H9 (cell line): ENCODE measurements around the gene RASGEF1C. TPM values are rescaled to one million over a fixed set of nuclear protein-coding genes. Genes with fewer than 3 reads are reported as not detected.

Experiments used
- DNase-seq: peaks from one replicate; pipeline ENCODE4 v3.0.0-alpha.2; 2017
- H2AFZ ChIP-seq: one replicate; pipeline ENCODE4 v1.6.1; 2013; ENCODE audit warnings: mild to moderate bottlenecking, low read length, control low read depth, moderate library complexity
- H2AK5ac ChIP-seq: 2 replicates; pipeline ENCODE4 v1.6.1; 2013; ENCODE audit warnings: low read length, control low read depth, mixed read lengths; ENCODE audit not compliant: insufficient read length
- H2BK120ac ChIP-seq: one replicate; pipeline ENCODE4 v1.6.1; 2013; ENCODE audit warnings: low read depth, mild to moderate bottlenecking, low read length, control low read depth, inconsistent platforms; ENCODE audit not compliant: poor library complexity, severe bottlenecking
- H2BK12ac ChIP-seq: 2 replicates; pipeline ENCODE4 v1.6.1; 2013; ENCODE audit warnings: low read length, control low read depth, mixed read lengths, low read depth; ENCODE audit not compliant: insufficient read length
- H2BK15ac ChIP-seq: 2 replicates; pipeline ENCODE4 v1.6.1; 2013; ENCODE audit warnings: low read depth, low read length, control low read depth
- H2BK20ac ChIP-seq: one replicate; pipeline ENCODE4 v1.6.1; 2013; ENCODE audit warnings: low read depth, mild to moderate bottlenecking, low read length, control low read depth, inconsistent platforms; ENCODE audit not compliant: poor library complexity, severe bottlenecking
- H2BK5ac ChIP-seq: 2 replicates; pipeline ENCODE4 v1.6.1; 2013; ENCODE audit warnings: low read length, control low read depth, mixed read lengths; ENCODE audit not compliant: insufficient read length
- H3K14ac ChIP-seq: 2 replicates; pipeline ENCODE4 v1.6.1; 2013; ENCODE audit warnings: low read length, control low read depth; ENCODE audit not compliant: insufficient read depth
- H3K18ac ChIP-seq: 2 replicates; pipeline ENCODE4 v1.6.1; 2013; ENCODE audit warnings: low read depth, mild to moderate bottlenecking, mixed read lengths, low read length, control low read depth; ENCODE audit not compliant: insufficient read length
- H3K23ac ChIP-seq: 2 replicates; pipeline ENCODE4 v1.6.1; 2013; ENCODE audit warnings: low read length, control low read depth, mixed read lengths, low read depth; ENCODE audit not compliant: insufficient read length
- H3K23me2 ChIP-seq: 2 replicates; pipeline ENCODE4 v1.6.1; 2013; ENCODE audit warnings: low read depth, mild to moderate bottlenecking, mixed read lengths, low read length, control low read depth; ENCODE audit not compliant: insufficient read length, poor library complexity, severe bottlenecking
- H3K27ac ChIP-seq: 2 replicates; pipeline ENCODE4 v1.5.1; 2013; ENCODE audit warnings: low read length, control low read depth, mixed read lengths, low read depth; ENCODE audit not compliant: insufficient read length
- H3K27me3 ChIP-seq: 2 replicates; pipeline ENCODE4 v1.6.1; 2013; ENCODE audit warnings: low read length, control low read depth, inconsistent platforms; ENCODE audit not compliant: insufficient read depth
- H3K4ac ChIP-seq: 2 replicates; pipeline ENCODE4 v1.6.1; 2013; ENCODE audit warnings: low read depth, mild to moderate bottlenecking, control low read depth, inconsistent platforms, low read length, moderate library complexity
- H3K4me1 ChIP-seq: 2 replicates; pipeline ENCODE4 v1.6.1; 2013; ENCODE audit warnings: low read length, control low read depth, inconsistent platforms; ENCODE audit not compliant: insufficient read depth
- H3K4me2 ChIP-seq: 2 replicates; pipeline ENCODE4 v1.6.1; 2013; ENCODE audit warnings: low read length, control low read depth, mixed read lengths; ENCODE audit not compliant: insufficient read length, insufficient read depth
- H3K56ac ChIP-seq: 2 replicates; pipeline ENCODE4 v1.6.1; 2013; ENCODE audit warnings: low read depth, mild to moderate bottlenecking, mixed read lengths, low read length, control low read depth; ENCODE audit not compliant: insufficient read length
- H3K79me1 ChIP-seq: 2 replicates; pipeline ENCODE4 v1.6.1; 2013; ENCODE audit warnings: low read depth, mild to moderate bottlenecking, moderate library complexity, low read length, control low read depth, inconsistent platforms; ENCODE audit not compliant: insufficient read depth, poor library complexity, severe bottlenecking
- H3K79me2 ChIP-seq: 2 replicates; pipeline ENCODE4 v1.6.1; 2013; ENCODE audit warnings: low read length, control low read depth, inconsistent platforms; ENCODE audit not compliant: insufficient read depth
- H3K9ac ChIP-seq: 2 replicates; pipeline ENCODE4 v1.6.1; 2013; ENCODE audit warnings: low read length, control low read depth, mixed read lengths; ENCODE audit not compliant: insufficient read length; ENCODE audit errors: extremely low read depth
- H3K9me3 ChIP-seq: one replicate; pipeline ENCODE4 v1.6.1; 2013; ENCODE audit warnings: low read depth, low read length, inconsistent platforms; ENCODE audit not compliant: control insufficient read depth
- H3T11ph ChIP-seq: one replicate; pipeline ENCODE4 v1.6.1; 2013; ENCODE audit warnings: mild to moderate bottlenecking, low read length, control low read depth, inconsistent platforms
- H4K20me1 ChIP-seq: one replicate; pipeline ENCODE4 v1.6.1; 2013; ENCODE audit not compliant: control insufficient read depth, insufficient read length, insufficient read depth
- H4K5ac ChIP-seq: 2 replicates; pipeline ENCODE4 v1.6.1; 2013; ENCODE audit warnings: low read depth, mild to moderate bottlenecking, mixed read lengths, low read length, control low read depth; ENCODE audit not compliant: insufficient read length
- H4K8ac ChIP-seq: replicated peaks from 2 replicates; pipeline ENCODE4 v1.6.1; 2013; ENCODE audit warnings: low read length, control low read depth, mixed read lengths, low read depth; ENCODE audit not compliant: insufficient read length
- H4K91ac ChIP-seq: 2 replicates; pipeline ENCODE4 v1.6.1; 2013; ENCODE audit warnings: low read depth, mild to moderate bottlenecking, moderate library complexity, mixed read lengths, low read length, control low read depth; ENCODE audit not compliant: insufficient read length
- H3K27ac Mint-ChIP-seq, 3 experiments: 2 replicates in 2 of 3; 3 replicates in 1 of 3; pipeline ENCODE4 v1.8.0; 2020 to 2021; ENCODE audit warnings: mixed read lengths in 3 of 3, mild to moderate bottlenecking in 1 of 3, moderate library complexity in 1 of 3
- H3K27me3 Mint-ChIP-seq: 2 replicates; pipeline ENCODE4 v1.8.0; 2021; ENCODE audit warnings: low read depth, mild to moderate bottlenecking, moderate library complexity, mixed read lengths
- H3K36me3 Mint-ChIP-seq, 3 experiments: 2 replicates in 2 of 3; 3 replicates in 1 of 3; pipeline ENCODE4 v1.8.0; 2020 to 2021; ENCODE audit warnings: low read depth in 3 of 3, mixed read lengths in 3 of 3; ENCODE audit not compliant: insufficient read depth in 1 of 3
- H3K4me1 Mint-ChIP-seq, 2 experiments: 2 replicates each; pipeline ENCODE4 v1.8.0; 2020; ENCODE audit warnings: mixed read lengths in 2 of 2
- H3K4me3 Mint-ChIP-seq, 2 experiments: 2 replicates in 1 of 2; 3 replicates in 1 of 2; pipeline ENCODE4 v1.8.0; 2020 to 2021; ENCODE audit warnings: mild to moderate bottlenecking in 2 of 2, mixed read lengths in 2 of 2, moderate library complexity in 1 of 2
- H3K9me3 Mint-ChIP-seq, 2 experiments: 2 replicates in 1 of 2; 3 replicates in 1 of 2; pipeline ENCODE4 v1.8.0; 2020; ENCODE audit warnings: mild to moderate bottlenecking in 2 of 2, mixed read lengths in 2 of 2, moderate library complexity in 1 of 2
- CTCF ChIP-seq: fragments of 200-600 bp; sonication (generic); conservative IDR thresholded peaks from 3 replicates; pipeline ENCODE4 v1.8.0; 2021; ENCODE audit warnings: antibody characterized with exemption, mild to moderate bottlenecking
- WGBS: extraction: QIAGEN DNeasy Blood & Tissue Kit; methylation state at CpG from one replicate; pipeline ENCODE4 v1.1.7; 2013; ENCODE audit warnings: missing lambda C conversion rate, low lambda C conversion rate, mixed read lengths; ENCODE audit not compliant: insufficient read length; ENCODE audit errors: extremely low coverage; 5-methylcytosine and 5-hydroxymethylcytosine counted together
- total RNA-seq: library from RNA; stranded (reverse); gene quantifications from 2 replicates; pipeline ENCODE4 v1.2.1, GENCODE V29; 2021

The RASGEF1C gene
- total RNA-seq, 1 experiment from 2014 or later: 0.83 TPM

- no peaks in the 10 kb centered on the region for H3K79me2 ChIP-seq
- H2BK12ac ChIP-seq: no peak overlapping the region
- H3K14ac ChIP-seq: no peak overlapping the region
- no peak overlapping the region for H4K5ac ChIP-seq
- H2AK5ac ChIP-seq: no peak overlapping the region
- no peaks in the 10 kb centered on the region for H3K4me1 ChIP-seq
- no peaks in the 10 kb centered on the region for H3K79me1 ChIP-seq
- no peak overlapping the region for H3K56ac ChIP-seq
- no peak overlapping the region for H2BK15ac ChIP-seq
- no CpG with 5 or more reads among the region's 9 CpGs for WGBS
- no peaks in the 10 kb centered on the region for H3K27me3 ChIP-seq
- H3K27ac ChIP-seq: no peak overlapping the region
- no peak overlapping the region for H3K23ac ChIP-seq
- no peak overlapping the region for H3T11ph ChIP-seq
- H2AFZ ChIP-seq: no peak overlapping the region
- Mint-ChIP-seq H3K27ac (peak overlapping the region in 1 of 3 experiments; percentile 89; a peak in 1 of 7 replicates), H3K9me3 (no peaks in the 10 kb centered on the region), H3K36me3 (peaks cover 0 to 2% (median 0%) of the 10 kb centered on the region in 3 experiments; a peak in 1 of 7 replicates), H3K27me3 (peaks cover 7% of the 10 kb centered on the region), H3K4me3 (no peak overlapping the region), H3K4me1 (peaks cover 7% of the 10 kb centered on the region in 2 experiments; a peak in 2 of 4 replicates)
- H4K91ac ChIP-seq: no peak overlapping the region
- H3K18ac ChIP-seq: no peak overlapping the region
- no peak overlapping the region for H2BK5ac ChIP-seq
- no peak overlapping the region for H3K4me2 ChIP-seq
- H3K4ac ChIP-seq: no peak overlapping the region
- no peak overlapping the region for H2BK20ac ChIP-seq
- H3K23me2 ChIP-seq: no peaks in the 10 kb centered on the region
- no peak overlapping the region for H3K9ac ChIP-seq
- H2BK120ac ChIP-seq: no peak overlapping the region
- no peak for DNase-seq
- H4K20me1 ChIP-seq: no peaks in the 10 kb centered on the region
- H4K8ac ChIP-seq: no peak overlapping the region
- no peaks in the 10 kb centered on the region for H3K9me3 ChIP-seq
- TF ChIP-seq CTCF: no peak
Measured at GRCh38 chr5:180121826-180122413, 87.1 kb downstream of the RASGEF1C start.
